Prostate gland (tissue), 2 donors: ENCODE data around the gene SYNM. TPM values are rescaled to one million over a fixed set of nuclear protein-coding genes. Genes with fewer than 3 reads are reported as not detected.
A peak's percentile ranks its signal among the peaks of the same experiment; 100 is the strongest.

Experiments used
- DNase-seq: peaks from one replicate; pipeline ENCODE4 v3.0.0-alpha.2; 2019; ENCODE audit warnings: low spot score
- H3K27ac ChIP-seq, 2 donors: fragments of 200-600 bp; sonication (generic); 2 replicates each; pipeline ENCODE4 v1.5.1; 2017 to 2019
- H3K27me3 ChIP-seq: fragments of 200-600 bp; sonication (generic); replicated peaks from 2 replicates; pipeline ENCODE4 v1.5.1; 2019; ENCODE audit not compliant: insufficient read depth
- H3K36me3 ChIP-seq, 2 donors: fragments of 200-600 bp; sonication (generic); 1 replicate in 1 of 2; 2 replicates in 1 of 2; pipeline versions ENCODE4 v1.5.1 to v1.8.1; 2017 to 2019
- H3K4me1 ChIP-seq: fragments of 200-600 bp; sonication (generic); replicated peaks from 2 replicates; pipeline ENCODE4 v1.5.1; 2019
- H3K4me3 ChIP-seq, 2 donors: fragments of 200-600 bp; sonication (generic); 2 replicates each; pipeline ENCODE4 v1.5.1; 2017 to 2019
- H3K9me3 ChIP-seq: fragments of 200-600 bp; sonication (generic); 2 replicates; pipeline ENCODE4 v1.5.1; 2017
- POLR2A ChIP-seq: fragments of 450-650 bp; IDR thresholded peaks from one replicate; pipeline ENCODE4 v1.6.1; 2016; ENCODE audit warnings: antibody characterized with exemption, mild to moderate bottlenecking
- POLR2AphosphoS5 ChIP-seq: sonication (generic); formaldehyde crosslinking; IDR thresholded peaks from one replicate; pipeline ENCODE4 v1.6.1; 2017; ENCODE audit warnings: antibody characterized with exemption
- WGBS: methylation state at CpG from one replicate; pipeline ENCODE4 v1.1.5; 2018; 5-methylcytosine and 5-hydroxymethylcytosine counted together
- intact Hi-C: fragments of 100-400 bp; cut with DNase I; formaldehyde crosslinking; loops from one replicate; pipeline ENCODE4 v1.14.2; 2022
- total RNA-seq, 2 donors: library from RNA; depleted of rRNA; stranded (reverse); fragments of >200 nt; gene quantifications; one replicate each; pipeline ENCODE4 v1.1.0, GENCODE V29; 2016
- TF ChIP-seq, protein P1 (sequence below), 4 experiments: fragments of 200-600 bp in 2 of 4; fragments of 450-650 bp in 2 of 4; sonication (generic) in 2 of 4; IDR thresholded peaks; 1 replicate in 3 of 4; 2 replicates in 1 of 4; pipeline ENCODE4 v1.5.1; 2016 to 2019; ENCODE audit warnings: antibody characterized with exemption in 4 of 4, mild to moderate bottlenecking in 2 of 4, moderate library complexity in 2 of 4

Gene SYNM
- total RNA-seq, 2 donors from 2014 or later, result 181 to 185 TPM

DNA sequence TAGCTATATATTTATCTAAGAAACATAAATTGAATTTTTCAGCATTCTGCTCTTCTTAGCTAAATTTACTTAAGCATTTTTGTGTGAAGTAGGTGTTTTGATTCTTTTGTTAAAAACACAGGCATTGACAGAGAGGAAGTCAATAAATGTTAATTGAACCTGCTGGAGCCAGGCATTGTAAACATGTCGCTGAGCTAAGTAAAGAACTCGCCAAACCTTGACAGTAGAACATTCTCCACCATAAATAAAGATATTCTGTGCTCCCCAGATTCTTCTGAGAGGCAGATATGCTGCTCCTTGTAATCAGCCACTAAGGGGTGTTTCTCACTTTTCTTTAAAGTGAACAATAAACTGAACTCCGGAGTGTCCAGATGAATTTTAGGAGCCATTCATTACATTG, 38.4 kb downstream of the SYNM start:
- intact Hi-C loops, result no loop called here
- TF ChIP-seq, protein P1, sequence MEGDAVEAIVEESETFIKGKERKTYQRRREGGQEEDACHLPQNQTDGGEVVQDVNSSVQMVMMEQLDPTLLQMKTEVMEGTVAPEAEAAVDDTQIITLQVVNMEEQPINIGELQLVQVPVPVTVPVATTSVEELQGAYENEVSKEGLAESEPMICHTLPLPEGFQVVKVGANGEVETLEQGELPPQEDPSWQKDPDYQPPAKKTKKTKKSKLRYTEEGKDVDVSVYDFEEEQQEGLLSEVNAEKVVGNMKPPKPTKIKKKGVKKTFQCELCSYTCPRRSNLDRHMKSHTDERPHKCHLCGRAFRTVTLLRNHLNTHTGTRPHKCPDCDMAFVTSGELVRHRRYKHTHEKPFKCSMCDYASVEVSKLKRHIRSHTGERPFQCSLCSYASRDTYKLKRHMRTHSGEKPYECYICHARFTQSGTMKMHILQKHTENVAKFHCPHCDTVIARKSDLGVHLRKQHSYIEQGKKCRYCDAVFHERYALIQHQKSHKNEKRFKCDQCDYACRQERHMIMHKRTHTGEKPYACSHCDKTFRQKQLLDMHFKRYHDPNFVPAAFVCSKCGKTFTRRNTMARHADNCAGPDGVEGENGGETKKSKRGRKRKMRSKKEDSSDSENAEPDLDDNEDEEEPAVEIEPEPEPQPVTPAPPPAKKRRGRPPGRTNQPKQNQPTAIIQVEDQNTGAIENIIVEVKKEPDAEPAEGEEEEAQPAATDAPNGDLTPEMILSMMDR (IDR thresholded peaks at IDR 0.05), result no peak
- TF ChIP-seq POLR2AphosphoS5, result no peak
- TF ChIP-seq POLR2A, result no peak
- peaks cover 4% of the 10 kb centered on the region for H3K4me1 ChIP-seq
- DNase-seq, result no peak
- H3K27ac ChIP-seq, result peak overlapping the region; percentile 60 to 64
- H3K9me3 ChIP-seq, result no peaks in the 10 kb centered on the region
- H3K36me3 ChIP-seq, result no peaks in the 10 kb centered on the region
- H3K4me3 ChIP-seq, result no peak overlapping the region
- 12% methylated on average over 3 of the region's 3 CpGs for WGBS
- no peaks in the 10 kb centered on the region for H3K27me3 ChIP-seq

DNA sequence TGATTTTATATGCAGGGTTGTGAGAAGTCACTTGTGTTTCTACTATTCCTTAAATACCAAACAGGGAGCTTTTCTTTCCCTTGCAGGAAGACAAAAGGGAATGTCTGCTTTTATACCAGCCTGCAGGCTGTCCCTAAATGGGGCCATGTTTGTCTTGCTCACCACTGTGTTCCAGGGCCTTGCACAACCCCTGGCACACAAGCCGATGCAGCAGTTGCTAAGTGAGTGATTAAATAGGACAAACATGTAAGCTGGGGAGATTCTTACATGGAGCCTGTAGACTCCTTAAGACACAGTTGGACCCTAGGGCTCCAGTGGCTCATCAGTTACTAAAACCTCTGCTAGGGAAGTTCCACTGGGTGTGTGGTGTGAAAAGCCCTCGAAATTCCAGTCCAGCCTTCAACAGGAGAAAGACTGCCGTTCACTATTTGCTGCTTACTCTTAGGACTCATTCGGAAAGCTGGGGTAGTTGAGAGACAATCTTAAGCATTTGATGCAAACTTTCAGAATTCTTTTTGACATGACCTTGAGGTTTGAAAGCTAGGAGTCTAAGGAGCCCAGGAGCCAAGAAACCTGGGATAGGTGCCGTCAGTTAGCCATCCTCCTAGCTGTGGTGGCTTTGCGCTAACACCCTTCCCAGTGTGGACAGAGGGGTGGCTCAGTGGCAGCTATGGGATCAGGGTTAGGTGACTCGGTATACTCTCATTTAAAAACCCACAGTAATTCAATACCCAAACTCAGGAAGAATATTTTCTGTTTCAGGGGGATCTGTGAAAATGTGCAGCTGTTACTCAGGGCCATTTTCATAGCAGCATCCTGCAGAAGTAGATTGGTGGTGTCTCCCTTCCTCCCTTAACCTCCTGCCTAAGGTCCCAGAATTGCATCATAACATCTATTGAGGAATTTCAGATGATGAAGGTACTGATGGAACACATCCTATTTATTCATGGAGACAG, 39.1 kb downstream of the SYNM start:
- H3K36me3 ChIP-seq, result no peaks in the 10 kb centered on the region
- intact Hi-C loops, result no loop called here
- DNase-seq, result peak; percentile 62
- TF ChIP-seq, protein P1 (IDR thresholded peaks at IDR 0.05), result no peak
- peak; percentile 38 for TF ChIP-seq POLR2AphosphoS5
- no peaks in the 10 kb centered on the region for H3K9me3 ChIP-seq
- H3K4me1 ChIP-seq, result peaks cover 4% of the 10 kb centered on the region
- H3K4me3 ChIP-seq, result no peak overlapping the region
- WGBS, result 69% methylated on average over 7 of the region's 7 CpGs
- no peaks in the 10 kb centered on the region for H3K27me3 ChIP-seq
- H3K27ac ChIP-seq, result peak overlapping the region; percentile 60 to 64

DNA sequence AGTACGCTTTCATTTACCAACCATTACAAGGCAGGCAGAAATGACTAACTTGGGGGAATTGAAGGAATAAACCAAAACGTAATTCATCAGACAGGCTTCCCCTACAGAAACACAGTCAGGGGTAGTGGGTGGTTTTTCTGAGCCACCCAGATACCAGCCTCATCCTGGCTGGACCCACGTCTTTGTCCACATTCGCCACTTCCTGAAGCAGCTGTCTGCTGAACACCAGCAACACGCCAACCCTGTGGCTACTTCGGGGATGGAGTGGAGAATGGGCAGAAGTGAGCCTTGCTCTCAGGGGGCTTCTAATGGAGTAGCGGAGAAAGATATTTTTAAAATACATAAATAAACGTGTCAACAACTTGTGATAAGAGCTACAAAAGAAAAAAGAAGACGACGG, 40.1 kb downstream of the SYNM start:
- 91% methylated on average over 10 of the region's 10 CpGs for WGBS
- Histone ChIP-seq H3K4me3 (no peak overlapping the region), H3K4me1 (peaks cover 4% of the 10 kb centered on the region), H3K27ac (peak overlapping the region; percentile 1 to 35), H3K36me3 (no peaks in the 10 kb centered on the region), H3K27me3 (no peaks in the 10 kb centered on the region), H3K9me3 (no peaks in the 10 kb centered on the region)
- TF ChIP-seq, protein P1 (IDR thresholded peaks at IDR 0.05), result no peak
- TF ChIP-seq POLR2A (no peak), POLR2AphosphoS5 (no peak)
- intact Hi-C loops, result no loop called here
- DNase-seq, result no peak

DNA sequence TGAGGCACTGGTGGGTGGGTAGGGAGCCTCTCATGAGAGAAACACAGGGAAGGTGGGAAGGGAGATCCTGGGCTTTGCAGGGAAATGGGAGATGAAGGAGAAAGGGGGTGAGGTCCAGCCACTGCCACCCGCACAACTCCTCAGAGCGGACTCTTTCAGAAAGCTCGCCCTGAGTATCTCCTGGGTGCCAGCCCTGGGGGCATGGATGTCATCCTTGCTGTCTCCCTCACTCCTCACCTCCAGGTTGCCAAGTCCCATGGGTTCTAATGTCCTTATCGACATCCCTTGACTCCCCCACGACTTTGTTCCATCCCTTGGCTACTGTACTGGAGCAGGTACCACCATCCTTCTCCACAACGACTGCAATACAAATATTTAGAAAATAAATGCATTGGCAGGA, 40.9 kb downstream of the SYNM start:
- Histone ChIP-seq H3K36me3 (no peaks in the 10 kb centered on the region), H3K27ac (peak overlapping the region; percentile 6 to 35), H3K9me3 (no peaks in the 10 kb centered on the region), H3K4me1 (peaks cover 4% of the 10 kb centered on the region), H3K27me3 (no peaks in the 10 kb centered on the region), H3K4me3 (no peak overlapping the region)
- no peak for DNase-seq
- WGBS, result 80% methylated on average over 6 of the region's 6 CpGs
- TF ChIP-seq POLR2A (no peak), POLR2AphosphoS5 (no peak)
- TF ChIP-seq, protein P1 (IDR thresholded peaks at IDR 0.05), result no peak
- intact Hi-C loops, result no loop called here

DNA sequence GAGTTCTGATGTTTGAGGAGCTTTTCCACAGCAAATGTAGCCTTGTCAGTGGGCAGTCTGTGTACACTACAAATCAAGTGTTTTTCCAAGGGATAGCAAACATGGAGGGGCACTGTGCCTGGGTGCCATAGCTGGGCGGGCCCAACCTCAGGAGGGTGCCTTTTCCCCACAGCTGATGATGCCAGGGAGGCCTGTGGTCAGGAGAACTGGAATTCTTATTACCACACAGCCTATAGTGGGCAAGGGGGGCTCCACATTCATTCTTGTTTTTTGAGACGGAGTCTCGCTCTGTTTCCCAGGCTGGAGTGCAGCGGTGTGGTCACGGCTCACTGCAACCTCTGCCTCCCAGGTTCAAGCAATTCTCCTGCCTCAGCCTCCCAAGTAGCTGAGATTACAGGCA, 41.8 kb downstream of the SYNM start:
- Histone ChIP-seq H3K27ac (peak overlapping the region; percentile 6 to 35), H3K4me1 (peaks cover 4% of the 10 kb centered on the region), H3K9me3 (no peaks in the 10 kb centered on the region), H3K4me3 (no peak overlapping the region), H3K36me3 (no peaks in the 10 kb centered on the region), H3K27me3 (no peaks in the 10 kb centered on the region)
- TF ChIP-seq POLR2AphosphoS5 (no peak), POLR2A (no peak)
- TF ChIP-seq, protein P1 (IDR thresholded peaks at IDR 0.05), result no peak
- intact Hi-C loops, result no loop called here
- WGBS, result 89% methylated on average over 5 of the region's 5 CpGs
- no peak for DNase-seq
